Measurements from ENCODE around the gene OSBPL7. TPM values are rescaled to one million over a fixed set of nuclear protein-coding genes. Genes with fewer than 3 reads are reported as not detected.
A peak's percentile ranks its signal among the peaks of the same experiment; 100 is the strongest.
"Not testable (repeated sequence)": the region's sequence is repeated elsewhere in the genome, so short reads cannot be mapped to it uniquely, and the experiment has no call there.

The OSBPL7 gene
- total RNA-seq, 2 donors from 2014 or later: 21.6 to 28.6 TPM

DNA sequence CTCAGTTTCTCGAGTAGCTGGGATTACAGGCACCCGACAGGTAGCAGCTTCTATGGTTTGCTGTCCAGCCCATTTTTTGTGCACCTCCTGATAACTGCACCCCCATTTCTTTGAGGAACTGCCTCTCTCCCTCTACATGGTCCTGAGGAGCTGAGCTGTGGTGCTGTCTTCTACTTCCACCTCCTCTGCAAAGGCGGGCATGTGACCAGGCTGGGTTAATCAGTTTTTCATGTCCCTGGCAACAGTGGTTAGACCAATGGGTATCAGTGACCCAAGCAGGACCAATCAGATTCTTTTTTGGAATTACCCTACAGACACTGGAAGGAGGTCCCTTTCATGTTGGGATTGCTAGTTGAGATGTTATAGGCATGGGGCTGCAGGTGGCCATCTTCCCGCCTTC is 47.3 kb downstream of the OSBPL7 start:
- Mint-ChIP-seq H3K27ac (no peak overlapping the region), H3K36me3 (no peaks in the 10 kb centered on the region), H3K4me1 (ENCODE audit: low read depth in 2 of 2) (peaks cover 11% of the 10 kb centered on the region in 2 donors), H3K4me3 (no peak overlapping the region), H3K27me3 (peaks cover 0 to 13% of the 10 kb centered on the region in 2 donors), H3K9me3 (no peaks in the 10 kb centered on the region)
- ATAC-seq (no peak), DNase-seq (ENCODE audit: low spot score) (no peak)

DNA sequence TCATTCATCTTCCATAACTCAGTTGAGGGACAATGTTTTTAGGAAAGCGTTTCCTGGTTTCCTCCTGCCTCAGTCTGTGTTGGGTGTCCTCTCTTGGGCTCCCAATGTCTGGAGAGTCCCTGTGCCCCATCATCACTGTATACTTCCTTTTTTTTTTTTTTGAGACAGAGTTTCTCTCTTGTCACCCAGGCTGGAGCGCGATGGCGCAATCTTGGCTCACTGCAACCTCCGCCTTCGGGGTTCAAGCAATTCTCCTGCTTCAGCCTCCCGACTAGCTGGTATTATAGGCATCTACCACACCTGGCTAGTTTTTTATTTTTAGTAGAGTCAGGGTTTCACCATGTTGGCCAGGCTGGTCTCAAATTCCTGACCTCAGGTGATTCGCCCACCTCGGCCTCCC is 47.9 kb downstream of the OSBPL7 start:
- not testable (repeated sequence) for H3K36me3 Mint-ChIP-seq; H3K27ac Mint-ChIP-seq; DNase-seq (ENCODE audit: low spot score); ATAC-seq; H3K9me3 Mint-ChIP-seq; H3K4me3 Mint-ChIP-seq
- Mint-ChIP-seq H3K27me3 (peaks cover 0 to 13% of the 10 kb centered on the region in 2 donors), H3K4me1 (ENCODE audit: low read depth in 2 of 2) (peaks cover 11% of the 10 kb centered on the region in 2 donors)

GRCh38 chr17:47763913-47764582 is 57.5 kb downstream of the OSBPL7 start:
- peak in 1 of 2 donors; percentile 88 for ATAC-seq

DNA sequence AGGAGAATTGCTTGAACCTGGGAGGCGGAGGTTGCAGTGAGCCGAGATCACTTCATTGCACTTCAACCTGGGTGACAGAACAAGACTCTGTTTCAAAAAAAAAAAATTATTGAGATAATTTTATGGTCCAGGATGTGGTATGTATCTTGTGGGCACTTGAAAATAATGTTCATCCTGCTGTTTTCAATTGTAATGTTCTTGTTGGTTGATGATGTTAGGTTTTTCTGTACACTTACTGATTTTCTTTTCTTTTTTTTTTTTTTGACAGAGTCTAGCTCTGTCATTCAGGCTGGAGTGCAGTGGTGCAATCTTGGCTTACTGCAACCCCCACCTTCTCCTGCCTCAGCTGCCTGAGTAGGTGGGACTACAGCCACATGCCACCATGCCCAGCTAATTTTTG is 58.9 kb downstream of the OSBPL7 start:
- H3K36me3 Mint-ChIP-seq: no peaks in the 10 kb centered on the region
- H3K27ac Mint-ChIP-seq: peak overlapping the region; percentile 52 to 80
- H3K27me3 Mint-ChIP-seq: no peaks in the 10 kb centered on the region
- ATAC-seq (peak in 1 of 2 donors; percentile 54), DNase-seq (ENCODE audit: low spot score) (no peak)
- H3K4me3 Mint-ChIP-seq: peak overlapping the region; percentile 30
- no peaks in the 10 kb centered on the region for H3K9me3 Mint-ChIP-seq
- peaks cover 15 to 18% of the 10 kb centered on the region in 2 donors for H3K4me1 Mint-ChIP-seq (ENCODE audit: low read depth in 2 of 2)

More at GRCh38 chr17:47763913-47764582, 57.5 kb downstream of the OSBPL7 start:
- Mint-ChIP-seq H3K9me3 (no peaks in the 10 kb centered on the region), H3K27me3 (no peaks in the 10 kb centered on the region), H3K36me3 (no peaks in the 10 kb centered on the region), H3K27ac (peak overlapping the region; percentile 52 to 80), H3K4me3 (peak overlapping the region; percentile 35), H3K4me1 (ENCODE audit: low read depth in 2 of 2) (peaks cover 15 to 18% of the 10 kb centered on the region in 2 donors)
- no peak for DNase-seq (ENCODE audit: low spot score)

DNA sequence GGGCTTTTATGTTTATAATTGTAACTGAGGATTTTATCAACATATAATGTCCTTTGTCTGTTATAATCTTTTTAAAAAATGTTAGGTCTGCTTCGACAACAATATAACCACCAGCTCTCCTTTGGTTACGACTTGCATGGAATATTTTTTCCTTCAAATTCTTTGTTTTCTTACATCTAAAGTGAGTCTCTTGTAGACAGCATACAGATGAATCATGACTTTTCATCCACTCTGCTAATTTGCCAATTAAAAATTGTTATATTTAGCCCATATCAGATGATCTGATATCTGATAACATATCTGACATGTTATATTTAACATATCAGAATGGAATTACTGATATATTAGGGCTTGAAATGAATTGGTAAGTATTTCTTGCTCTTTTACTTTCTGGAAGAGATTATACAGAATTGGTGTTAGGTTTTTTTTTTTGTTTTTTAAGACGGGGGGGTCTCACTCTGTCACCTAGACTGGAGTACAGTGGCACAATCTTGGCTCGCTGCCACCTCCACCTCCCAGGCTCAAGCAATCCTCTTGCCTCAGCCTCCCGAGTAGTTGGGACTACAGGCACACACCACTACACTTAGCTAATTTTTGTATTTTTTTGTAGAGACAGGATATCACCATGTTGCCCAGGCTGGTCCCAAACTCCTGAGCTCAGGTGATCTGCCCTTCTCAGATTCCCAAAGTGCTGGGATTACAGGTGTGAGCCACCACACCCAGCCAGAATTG is 61.0 kb downstream of the OSBPL7 start:
- no peak for DNase-seq (ENCODE audit: low spot score)
- Mint-ChIP-seq H3K4me1 (ENCODE audit: low read depth in 2 of 2) (peaks cover 18 to 22% of the 10 kb centered on the region in 2 donors), H3K9me3 (no peaks in the 10 kb centered on the region), H3K4me3 (no peak overlapping the region), H3K36me3 (no peaks in the 10 kb centered on the region), H3K27me3 (no peaks in the 10 kb centered on the region), H3K27ac (no peak overlapping the region)
- no peak for ATAC-seq

- H3K27ac Mint-ChIP-seq: peak overlapping the region; percentile 0 to 3
- H3K9me3 Mint-ChIP-seq: no peaks in the 10 kb centered on the region
- H3K27me3 Mint-ChIP-seq: no peaks in the 10 kb centered on the region
- no peak overlapping the region for H3K4me3 Mint-ChIP-seq
- no peaks in the 10 kb centered on the region for H3K36me3 Mint-ChIP-seq
- no peak for DNase-seq (ENCODE audit: low spot score)
- H3K4me1 Mint-ChIP-seq (ENCODE audit: low read depth in 2 of 2): peaks cover 6 to 23% of the 10 kb centered on the region in 2 donors
- no peak for ATAC-seq
These were observed 64.2 kb downstream of the OSBPL7 start for GRCh38 chr17:47757386-47757785.

Other genes with a start within 250 kb of the OSBPL7 start
- gene KPNB1, start 171.9 kb downstream of the OSBPL7 start, total RNA-seq: 1,000 to 10,000 TPM in 1 of 2 donors, 100 to 1,000 TPM in 1; 665 to 1,039 TPM
- 10 to 100 TPM; 13.1 to 22.6 TPM for gene TBKBP1, start 127.6 kb downstream of the OSBPL7 start, total RNA-seq
- gene TBX21, start 88.6 kb downstream of the OSBPL7 start, total RNA-seq: 100 to 1,000 TPM; 234 to 437 TPM
- gene MRPL10, start 9.7 kb upstream of the OSBPL7 start, total RNA-seq: 10 to 100 TPM; 44.6 to 44.7 TPM
- gene LRRC46, start 9.9 kb upstream of the OSBPL7 start, total RNA-seq: under 1 TPM; 0.17 to 0.86 TPM
- gene SCRN2, start 19.5 kb upstream of the OSBPL7 start, total RNA-seq: 10 to 100 TPM; 18.1 to 23.5 TPM
- under 1 TPM in 1 of 2 donors, not detected in 1; 0.24 TPM for gene SP6, start 29.4 kb upstream of the OSBPL7 start, total RNA-seq
- 10 to 100 TPM; 22.0 to 25.8 TPM for gene SP2, start 74.4 kb upstream of the OSBPL7 start, total RNA-seq
- gene PNPO, start 119.8 kb upstream of the OSBPL7 start, total RNA-seq: 10 to 100 TPM; 21.5 to 39.9 TPM
- not detected for gene PRR15L, start 136.1 kb upstream of the OSBPL7 start, total RNA-seq
- 100 to 1,000 TPM; 150 to 278 TPM for gene CDK5RAP3, start 149.3 kb upstream of the OSBPL7 start, total RNA-seq
- gene COPZ2, start 216.0 kb upstream of the OSBPL7 start, total RNA-seq: 10 to 100 TPM; 14.9 to 32.9 TPM
- 100 to 1,000 TPM; 103 to 153 TPM for gene NFE2L1, start 226.6 kb upstream of the OSBPL7 start, total RNA-seq

Data from natural killer cell treated with Interleukin-12 subunit alpha and Interleukin-12 subunit beta and Interleukin-15 and Interleukin-18, amount 100 ng/mL, for 72 hours (primary cell).